Mesodermal cell (in vitro differentiated cells): Measurements from ENCODE around the gene CHD9.
A peak's percentile ranks its signal among the peaks of the same experiment; 100 is the strongest.
"Not testable (repeated sequence)": the region's sequence is repeated elsewhere in the genome, so short reads cannot be mapped to it uniquely, and the experiment has no call there.

Experiments
- H3K27ac ChIP-seq: 2 replicates; pipeline ENCODE4 v1.7.0; 2013; ENCODE audit warnings: mild to moderate bottlenecking, low read depth, low read length, moderate library complexity; ENCODE audit not compliant: severe bottlenecking
- H3K36me3 ChIP-seq: 2 replicates; pipeline ENCODE4 v1.7.1; 2013; ENCODE audit warnings: mild to moderate bottlenecking, low read length, moderate library complexity; ENCODE audit not compliant: control insufficient read depth, insufficient read depth
- H3K4me1 ChIP-seq: one replicate; pipeline ENCODE4 v1.7.1; 2013; ENCODE audit warnings: mild to moderate bottlenecking, low read length; ENCODE audit not compliant: insufficient read depth, control insufficient read depth, poor library complexity, severe bottlenecking
- H3K4me3 ChIP-seq: 2 replicates; pipeline ENCODE4 v1.7.0; 2013; ENCODE audit warnings: low read length, control low read depth, mild to moderate bottlenecking; ENCODE audit not compliant: insufficient read depth, poor library complexity, severe bottlenecking; ENCODE audit errors: extremely low read depth
- H3K9me3 ChIP-seq: 2 replicates; pipeline ENCODE4 v1.7.1; 2013; ENCODE audit warnings: mild to moderate bottlenecking, low read length, moderate library complexity; ENCODE audit not compliant: control insufficient read depth
- WGBS, 2 experiments: methylation state at CpG; one replicate each; pipeline ENCODE4 v1.1.5; 2013; ENCODE audit warnings: missing lambda C conversion rate in 2 of 2; ENCODE audit not compliant: insufficient coverage in 2 of 2; 5-methylcytosine and 5-hydroxymethylcytosine counted together

Gene CHD9

DNA sequence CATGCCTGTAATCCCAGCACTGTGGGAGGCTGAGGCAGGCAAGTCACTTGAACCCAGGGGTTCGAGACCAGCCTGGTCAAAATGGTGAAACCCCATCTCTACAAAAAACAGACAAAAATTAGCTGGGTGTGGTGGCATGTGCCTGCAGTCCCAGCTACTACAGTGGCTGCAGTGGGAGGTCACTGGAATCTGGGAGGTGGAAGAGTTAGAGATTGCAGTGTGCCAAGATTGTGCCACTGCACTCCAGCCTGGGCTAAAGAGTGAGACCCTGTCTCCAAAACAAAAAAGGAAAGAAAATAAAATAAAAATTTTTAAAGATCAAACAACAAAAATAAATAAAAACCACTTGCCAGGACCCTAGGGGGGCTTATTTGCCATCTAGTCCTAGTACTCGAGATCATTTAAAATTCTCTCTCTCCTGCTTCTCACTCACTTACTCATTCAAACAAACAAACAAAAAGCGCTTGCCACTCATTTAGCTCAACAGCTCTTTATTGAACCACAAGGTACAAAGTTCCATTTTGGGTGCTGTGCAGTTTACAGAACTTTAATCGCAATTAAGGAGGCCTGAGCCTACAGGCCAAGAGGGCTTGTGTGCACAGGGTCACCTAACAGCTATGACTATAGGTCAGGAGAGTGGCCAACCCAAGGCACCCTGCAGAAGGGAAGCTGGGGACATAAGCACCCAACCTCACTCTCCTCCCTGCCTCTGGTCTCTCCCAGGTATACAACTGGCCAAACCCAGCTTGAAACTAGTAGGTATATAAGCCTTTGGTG lies 6.5 kb upstream of the CHD9 start:
- H3K4me3 ChIP-seq: no peak overlapping the region
- H3K27ac ChIP-seq: no peak overlapping the region
- H3K4me1 ChIP-seq: peaks cover 9% of the 10 kb centered on the region
- no peaks in the 10 kb centered on the region for H3K36me3 ChIP-seq
- H3K9me3 ChIP-seq: no peaks in the 10 kb centered on the region
- 94 to 96% methylated on average over 3 of the region's 4 CpGs for WGBS, 2 experiments

DNA sequence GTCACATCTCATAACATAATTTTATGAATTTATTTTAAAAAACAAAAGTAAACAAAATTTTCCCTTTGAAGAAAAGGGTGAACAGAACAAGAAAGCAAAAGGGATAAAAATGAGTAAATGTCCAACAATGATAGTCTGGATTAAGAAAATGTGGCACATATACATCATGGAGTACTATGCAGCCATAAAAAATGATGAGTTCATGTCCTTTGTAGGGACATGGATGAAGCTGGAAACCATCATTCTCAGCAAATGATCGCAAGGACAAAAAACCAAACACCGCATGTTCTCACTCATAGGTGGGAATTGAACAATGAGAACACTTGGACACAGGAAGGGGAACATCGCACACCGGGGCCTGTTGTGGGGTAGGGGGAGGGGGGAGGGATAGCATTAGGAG lies 3.5 kb upstream of the CHD9 start:
- not testable (repeated sequence) for H3K4me3 ChIP-seq, H3K27ac ChIP-seq, H3K36me3 ChIP-seq, H3K9me3 ChIP-seq, H3K4me1 ChIP-seq
- WGBS, 2 experiments: 90% methylated on average over 2 of the region's 4 CpGs; no CpG with 5 or more reads in 1 of the 2 experiments

DNA sequence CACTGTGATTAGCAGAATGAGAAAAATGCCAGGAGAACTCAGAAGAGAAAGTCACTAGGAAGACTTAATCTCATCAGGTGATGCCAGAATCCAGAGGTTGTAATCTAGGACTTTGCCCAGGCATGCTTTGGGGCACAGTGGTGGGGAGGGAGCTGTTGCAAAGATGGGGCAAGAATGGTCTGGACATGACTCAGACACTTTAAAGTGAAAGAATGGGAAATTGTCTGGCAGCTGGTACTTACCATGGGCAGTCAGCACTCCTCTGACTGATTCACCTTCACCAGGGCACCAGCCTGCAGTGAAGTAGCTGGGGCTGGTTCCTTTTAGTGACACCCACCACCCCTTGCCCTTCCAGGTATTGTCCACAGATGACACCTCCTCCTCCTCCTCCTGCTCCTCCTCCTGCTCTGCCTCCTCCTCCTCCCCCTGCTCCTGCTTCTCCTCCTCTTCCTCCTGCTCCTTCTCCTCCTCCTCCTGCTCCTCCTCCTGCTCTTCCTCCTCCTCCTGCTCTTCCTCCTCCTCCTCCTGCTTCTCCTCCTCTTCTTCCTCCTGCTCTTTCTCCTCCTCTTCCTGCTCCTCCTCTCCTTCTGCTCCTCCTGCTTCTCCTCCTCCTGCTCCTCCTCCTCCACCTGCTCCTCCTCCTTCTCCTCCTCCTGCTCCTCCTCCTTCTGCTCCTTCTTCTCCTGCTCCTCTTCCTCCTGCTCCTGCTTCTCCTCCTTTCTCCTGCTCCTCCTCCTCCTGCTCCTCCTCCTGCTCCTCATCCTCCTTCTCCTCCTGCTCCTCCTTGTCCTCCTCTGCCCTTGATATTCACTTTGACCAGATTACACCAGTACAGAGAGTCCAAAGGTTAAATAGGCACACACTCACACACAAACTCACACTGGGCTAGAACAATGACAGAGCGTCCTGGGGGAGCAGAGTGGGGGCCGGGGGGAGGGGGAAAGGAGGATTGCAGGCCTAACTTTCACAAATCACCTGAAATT lies 2.0 kb upstream of the CHD9 start, which contains the start of gene CHD9NB:
Gene CHD9NB (minus strand): TSS at position 379 of the 983 bp plus-strand sequence. CDS start 8,739 bp downstream, outside the sequence.
- Histone ChIP-seq H3K36me3 (no peaks in the 10 kb centered on the region), H3K27ac (no peak within 1 kb of the TSS), H3K9me3 (no peaks in the 10 kb centered on the region), H3K4me3 (peak within 1 kb of the TSS; percentile 18), H3K4me1 (peaks cover 6% of the 10 kb centered on the region)
- no CpG with 5 or more reads among the region's 2 CpGs for WGBS, 2 experiments

DNA sequence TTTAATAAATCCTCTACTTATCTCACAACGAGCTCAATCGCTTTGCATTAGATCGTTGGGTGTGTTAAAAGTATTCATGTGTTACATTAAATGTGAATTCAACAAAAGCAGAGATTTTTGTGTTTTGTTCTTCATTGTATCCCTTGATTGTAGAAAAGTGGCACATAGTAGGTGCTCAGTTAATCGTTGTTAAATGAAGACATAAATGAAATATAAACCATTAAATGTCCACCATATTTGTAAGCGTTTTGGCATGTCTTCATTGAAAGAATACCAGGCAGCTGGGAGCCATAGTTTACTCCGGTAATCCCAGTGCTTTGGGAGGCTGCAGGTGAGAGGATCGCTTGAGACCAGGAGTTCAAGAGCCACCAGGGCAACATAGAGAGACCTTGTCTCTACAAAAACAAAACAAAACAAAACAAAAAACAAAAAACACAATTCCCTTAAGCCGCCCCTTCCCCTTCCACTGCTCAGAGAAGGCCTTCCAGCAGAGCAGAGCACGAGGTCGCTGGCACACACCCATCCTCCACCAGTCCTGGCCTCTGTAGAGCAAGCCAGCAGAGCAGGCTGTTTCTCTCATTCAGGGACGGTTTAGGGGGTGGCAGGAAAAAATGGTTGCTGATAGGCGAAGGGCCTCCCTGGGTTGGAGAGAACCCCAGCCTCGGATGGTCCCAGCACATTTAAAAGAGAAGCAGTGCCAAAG lies 673 bp upstream of the CHD9 start:
- peak overlapping the region; percentile 88 for H3K27ac ChIP-seq
- H3K9me3 ChIP-seq: no peaks in the 10 kb centered on the region
- WGBS, 2 experiments: 45 to 73% methylated on average over 4 to 5 of the region's 13 CpGs
- H3K36me3 ChIP-seq: no peaks in the 10 kb centered on the region
- H3K4me3 ChIP-seq: peak overlapping the region; percentile 67
- H3K4me1 ChIP-seq: peaks cover 6% of the 10 kb centered on the region

DNA sequence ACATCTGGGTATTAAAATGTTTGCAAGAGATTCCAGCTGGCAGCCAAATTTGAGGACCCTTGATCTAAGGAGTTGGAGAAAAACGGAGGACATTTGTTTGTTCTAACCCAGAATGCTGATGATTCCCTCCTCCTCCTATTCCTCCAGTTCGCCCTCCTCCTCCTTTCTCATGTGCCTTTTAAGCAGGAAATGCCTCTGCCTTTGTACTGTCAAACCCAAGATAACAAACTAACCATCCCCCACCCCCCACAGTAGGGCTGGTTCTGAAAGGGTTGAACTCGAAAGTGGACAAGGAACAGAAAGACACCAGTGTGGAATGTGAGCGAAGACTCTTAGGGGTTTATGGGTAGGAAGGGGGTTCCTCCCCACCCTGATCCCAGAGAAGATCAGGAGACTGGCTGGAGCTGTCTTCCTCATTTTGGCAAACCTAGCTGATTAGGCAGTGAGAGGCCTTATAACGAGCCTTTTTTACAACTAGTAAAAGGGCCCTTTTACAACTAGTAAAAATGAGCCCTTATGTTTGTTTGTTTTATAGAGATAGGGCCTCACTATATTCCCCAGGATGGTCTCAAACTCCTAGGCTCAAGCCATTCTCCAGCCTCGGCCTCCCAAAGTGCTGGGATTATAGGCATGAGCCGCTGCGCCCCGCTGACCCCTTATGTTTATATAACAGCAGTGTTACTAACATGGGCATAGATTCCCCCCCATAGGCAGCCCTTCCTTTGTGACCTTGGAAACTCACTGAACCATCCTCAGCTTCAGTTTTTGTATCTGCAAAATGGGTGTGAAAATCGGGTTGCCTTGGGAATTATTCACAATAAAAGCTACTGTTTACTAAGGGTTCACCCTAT lies 975 bp downstream of the CHD9 start:
- H3K4me3 ChIP-seq: peak overlapping the region; percentile 67
- H3K27ac ChIP-seq: peak overlapping the region; percentile 88

DNA sequence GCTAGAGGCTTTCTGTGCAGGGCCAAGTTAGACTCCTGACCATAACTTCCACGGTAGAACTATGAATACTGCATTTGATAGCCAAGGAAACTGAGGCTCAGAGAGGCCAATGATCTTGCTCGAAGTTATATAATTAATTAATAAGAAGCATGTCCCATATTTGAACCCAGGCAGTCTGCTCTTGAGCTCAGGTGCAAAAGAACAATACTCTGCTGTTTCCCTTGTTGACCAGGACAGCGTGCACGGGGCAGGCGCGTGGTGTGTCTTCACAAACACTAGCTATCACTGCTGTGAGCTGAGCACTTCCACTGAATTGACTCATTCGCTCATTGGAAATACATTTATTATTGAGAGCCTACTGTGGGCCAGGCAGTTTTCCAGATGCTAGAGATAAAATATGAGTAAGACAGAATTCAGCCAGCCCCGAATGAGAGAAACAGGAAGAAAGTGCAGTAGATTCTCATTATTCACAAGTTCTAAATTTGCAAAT lies 1.6 kb downstream of the CHD9 start:
- Histone ChIP-seq H3K9me3 (no peaks in the 10 kb centered on the region), H3K27ac (peak overlapping the region; percentile 88), H3K4me1 (peaks cover 8% of the 10 kb centered on the region), H3K4me3 (peak overlapping the region; percentile 67), H3K36me3 (peaks cover 5% of the 10 kb centered on the region)
- whole genome bisulfite sequencing, 2 experiments: 88 to 90% methylated on average over 5 to 6 of the region's 8 CpGs

More for the DNA sequence above, 975 bp downstream of the CHD9 start:
- Histone ChIP-seq H3K36me3 (peaks cover 5% of the 10 kb centered on the region), H3K4me1 (peaks cover 8% of the 10 kb centered on the region), H3K9me3 (no peaks in the 10 kb centered on the region)
- WGBS, 2 experiments: 16 to 25% methylated on average over 3 to 7 of the region's 10 CpGs

DNA sequence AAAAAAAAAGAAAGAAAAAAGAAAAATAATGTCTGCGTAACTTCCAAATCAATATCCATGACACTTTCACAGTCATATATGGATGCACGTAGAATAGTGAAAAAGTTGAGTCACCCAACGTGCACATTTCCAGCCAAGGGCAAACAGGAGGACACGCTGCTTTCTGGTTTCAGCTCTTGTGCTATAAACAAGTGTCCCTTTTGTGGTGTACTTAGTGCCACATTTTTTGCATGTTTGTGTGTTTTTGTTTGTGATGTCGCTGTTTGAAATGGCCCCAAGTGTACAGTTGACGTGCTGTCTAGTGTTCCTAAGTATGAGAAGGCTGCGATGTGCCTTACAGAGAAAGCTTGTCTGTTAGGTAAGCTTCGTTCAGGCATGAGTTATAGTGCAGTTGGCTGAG lies 2.9 kb downstream of the CHD9 start:
- WGBS, 2 experiments: 94 to 98% methylated on average over 4 to 6 of the region's 8 CpGs
- Histone ChIP-seq H3K36me3 (peaks cover 9% of the 10 kb centered on the region), H3K4me1 (peaks cover 8% of the 10 kb centered on the region), H3K4me3 (no peak overlapping the region), H3K9me3 (no peaks in the 10 kb centered on the region), H3K27ac (no peak overlapping the region)

DNA sequence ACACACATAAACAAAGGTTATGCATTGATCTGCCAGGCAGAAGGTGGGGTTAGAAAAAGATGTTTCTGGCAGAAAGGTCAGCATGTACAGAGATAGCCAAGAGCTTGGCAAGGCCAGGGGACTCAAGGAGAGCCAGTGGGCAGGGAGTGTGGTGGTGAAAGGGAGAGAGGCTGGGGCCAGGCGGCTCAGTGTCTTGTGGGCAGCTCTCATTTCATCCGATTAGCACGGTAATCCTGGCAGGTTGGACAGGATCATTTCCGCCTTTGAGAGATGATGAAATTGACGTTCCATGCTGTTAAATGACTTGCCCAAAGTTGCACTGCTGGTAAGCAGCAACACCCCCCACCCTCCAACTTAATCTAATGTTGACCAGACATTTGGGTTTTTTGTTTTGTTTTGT lies 3.6 kb downstream of the CHD9 start:
- Histone ChIP-seq H3K9me3 (no peaks in the 10 kb centered on the region), H3K27ac (no peak overlapping the region)

DNA sequence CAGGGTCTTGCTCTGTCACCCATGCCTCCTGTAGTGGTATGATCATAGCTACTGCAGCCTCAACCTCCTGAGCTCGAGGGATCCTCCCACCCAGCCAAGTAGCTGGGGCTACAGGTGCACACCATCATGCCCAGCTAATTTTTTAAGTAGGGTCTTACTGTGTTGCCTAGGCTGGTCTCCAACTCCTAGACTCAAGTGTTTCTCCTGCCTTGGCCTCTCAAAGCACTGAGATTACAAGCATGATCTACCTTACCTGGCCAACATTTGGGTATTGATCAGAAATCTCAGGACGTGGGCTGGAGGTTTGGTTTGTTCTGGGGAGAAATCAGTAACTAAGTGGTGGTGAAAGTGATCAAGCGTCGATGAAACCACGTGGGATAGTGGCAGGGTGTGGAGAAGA lies 4.1 kb downstream of the CHD9 start:
- Histone ChIP-seq H3K9me3 (no peaks in the 10 kb centered on the region), H3K36me3 (peaks cover 9% of the 10 kb centered on the region), H3K4me3 (no peak overlapping the region), H3K27ac (no peak overlapping the region), H3K4me1 (peaks cover 8% of the 10 kb centered on the region)
- 89 to 96% methylated on average over 3 to 4 of the region's 5 CpGs for whole genome bisulfite sequencing, 2 experiments

More for the DNA sequence above, 3.6 kb downstream of the CHD9 start:
- Histone ChIP-seq H3K4me3 (no peak overlapping the region), H3K36me3 (peaks cover 9% of the 10 kb centered on the region), H3K4me1 (peaks cover 8% of the 10 kb centered on the region)
- WGBS, 2 experiments: 89 to 100% methylated on average over 1 of the region's 5 CpGs
